WTC11 (cell line): ENCODE data around the gene KHSRP.

Experiments
- NFE2L1 ChIP-seq: sonication (generic); formaldehyde crosslinking; IDR thresholded peaks from 2 replicates; pipeline ENCODE4 v1.8.1; 2023; ENCODE audit warnings: missing genetic modification reagents
- NFYB ChIP-seq: sonication (generic); formaldehyde crosslinking; conservative IDR thresholded peaks from 2 replicates; pipeline ENCODE4 v1.8.0; 2022; ENCODE audit warnings: low read depth, missing genetic modification reagents
- SP1 ChIP-seq: sonication (generic); formaldehyde crosslinking; conservative IDR thresholded peaks from 2 replicates; pipeline ENCODE4 v1.8.1; 2022; ENCODE audit warnings: missing genetic modification reagents
- TEAD4 ChIP-seq: sonication (generic); formaldehyde crosslinking; IDR thresholded peaks from 2 replicates; pipeline ENCODE4 v1.8.0; 2022; ENCODE audit warnings: mild to moderate bottlenecking, missing genetic modification reagents
- TF ChIP-seq, protein P1 (sequence below): fragments of 200-600 bp; IDR thresholded peaks from 2 replicates; pipeline ENCODE4 v1.8.0; 2022; ENCODE audit warnings: antibody characterized with exemption
- TF ChIP-seq, protein P2 (sequence below): sonication (generic); formaldehyde crosslinking; IDR thresholded peaks from 2 replicates; pipeline ENCODE4 v1.8.1; 2023; ENCODE audit warnings: mild to moderate bottlenecking, missing genetic modification reagents, moderate library complexity

DNA sequence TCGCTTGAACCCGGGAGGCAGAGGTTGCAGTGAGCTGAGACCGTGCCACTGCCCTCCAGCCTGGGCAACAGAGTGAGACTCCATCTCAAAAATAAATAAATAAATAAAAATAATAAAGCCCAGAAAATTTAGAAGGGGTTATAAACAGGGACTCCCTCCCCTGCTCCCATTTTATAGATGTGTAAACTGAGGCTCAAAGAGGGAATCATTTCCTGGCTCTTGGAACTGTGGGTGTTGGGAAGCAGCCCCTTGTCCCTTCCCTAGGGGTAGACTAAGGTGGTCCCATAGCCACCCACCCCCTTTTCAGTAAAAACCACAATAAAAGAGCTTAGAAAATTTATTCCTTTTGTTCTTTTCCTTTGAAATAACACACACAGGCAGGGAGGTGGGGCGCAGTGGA, 15.1 kb upstream of the KHSRP start:
- TF ChIP-seq, protein P1, sequence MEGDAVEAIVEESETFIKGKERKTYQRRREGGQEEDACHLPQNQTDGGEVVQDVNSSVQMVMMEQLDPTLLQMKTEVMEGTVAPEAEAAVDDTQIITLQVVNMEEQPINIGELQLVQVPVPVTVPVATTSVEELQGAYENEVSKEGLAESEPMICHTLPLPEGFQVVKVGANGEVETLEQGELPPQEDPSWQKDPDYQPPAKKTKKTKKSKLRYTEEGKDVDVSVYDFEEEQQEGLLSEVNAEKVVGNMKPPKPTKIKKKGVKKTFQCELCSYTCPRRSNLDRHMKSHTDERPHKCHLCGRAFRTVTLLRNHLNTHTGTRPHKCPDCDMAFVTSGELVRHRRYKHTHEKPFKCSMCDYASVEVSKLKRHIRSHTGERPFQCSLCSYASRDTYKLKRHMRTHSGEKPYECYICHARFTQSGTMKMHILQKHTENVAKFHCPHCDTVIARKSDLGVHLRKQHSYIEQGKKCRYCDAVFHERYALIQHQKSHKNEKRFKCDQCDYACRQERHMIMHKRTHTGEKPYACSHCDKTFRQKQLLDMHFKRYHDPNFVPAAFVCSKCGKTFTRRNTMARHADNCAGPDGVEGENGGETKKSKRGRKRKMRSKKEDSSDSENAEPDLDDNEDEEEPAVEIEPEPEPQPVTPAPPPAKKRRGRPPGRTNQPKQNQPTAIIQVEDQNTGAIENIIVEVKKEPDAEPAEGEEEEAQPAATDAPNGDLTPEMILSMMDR, result no peak
- TF ChIP-seq SP1 (CRISPR knock-in tag) (no peak), NFYB (no peak), NFE2L1 (no peak), TEAD4 (CRISPR knock-in tag) (no peak)
- TF ChIP-seq, protein P2, sequence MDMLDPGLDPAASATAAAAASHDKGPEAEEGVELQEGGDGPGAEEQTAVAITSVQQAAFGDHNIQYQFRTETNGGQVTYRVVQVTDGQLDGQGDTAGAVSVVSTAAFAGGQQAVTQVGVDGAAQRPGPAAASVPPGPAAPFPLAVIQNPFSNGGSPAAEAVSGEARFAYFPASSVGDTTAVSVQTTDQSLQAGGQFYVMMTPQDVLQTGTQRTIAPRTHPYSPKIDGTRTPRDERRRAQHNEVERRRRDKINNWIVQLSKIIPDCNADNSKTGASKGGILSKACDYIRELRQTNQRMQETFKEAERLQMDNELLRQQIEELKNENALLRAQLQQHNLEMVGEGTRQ (CRISPR knock-in tag), result no peak
